Suprapubic skin (tissue), 4 donors: ENCODE measurements around the gene AKR1A1.

Experiments
- CTCF ChIP-seq, 2 donors: fragments of 200-600 bp in 1 of 2; fragments of 450-650 bp in 1 of 2; sonication (generic) in 1 of 2; IDR thresholded peaks; one replicate each; pipeline ENCODE4 v1.5.1; 2016 to 2019; ENCODE audit warnings: antibody characterized with exemption in 2 of 2, mild to moderate bottlenecking in 1 of 2, moderate library complexity in 1 of 2
- EP300 ChIP-seq: sonication (generic); formaldehyde crosslinking; IDR thresholded peaks from one replicate; pipeline ENCODE4 v1.6.1; 2017; ENCODE audit warnings: antibody characterized with exemption
- POLR2A ChIP-seq, 2 donors: fragments of 450-650 bp; IDR thresholded peaks; one replicate each; pipeline ENCODE4 v1.6.1; 2017; ENCODE audit warnings: antibody characterized with exemption in 2 of 2, mild to moderate bottlenecking in 2 of 2, moderate library complexity in 2 of 2
- POLR2AphosphoS5 ChIP-seq, 3 donors: sonication (generic); formaldehyde crosslinking; IDR thresholded peaks; one replicate each; pipeline ENCODE4 v1.6.1; 2017; ENCODE audit warnings: antibody characterized with exemption in 3 of 3

- TF ChIP-seq CTCF (IDR thresholded peaks at IDR 0.05): no peak
- TF ChIP-seq POLR2AphosphoS5 (IDR thresholded peaks at IDR 0.05): no peak
- no peak for TF ChIP-seq POLR2A (IDR thresholded peaks at IDR 0.05)
- TF ChIP-seq EP300: no peak
Observed at GRCh38 chr1:45585110-45585426, 34.4 kb downstream of the AKR1A1 start.
